Spleen (tissue), 7 donors: ENCODE data around the gene GOSR2.

Experiments used
- POLR2AphosphoS5 ChIP-seq, 3 donors: sonication (generic); formaldehyde crosslinking; IDR thresholded peaks; one replicate each; pipeline ENCODE4 v1.5.1; 2017; ENCODE audit warnings: antibody characterized with exemption in 3 of 3
- TF ChIP-seq, protein P1 (sequence below), 11 experiments: fragments of 200-600 bp in 7 of 11; fragments of 450-650 bp in 4 of 11; sonication (generic) in 4 of 11; IDR thresholded peaks in 8 of 11; conservative IDR thresholded peaks in 3 of 11; 1 replicate in 7 of 11; 2 replicates in 4 of 11; pipeline versions ENCODE4 v1.4.0 to v1.8.0; 2016 to 2021; ENCODE audit warnings: antibody characterized with exemption in 11 of 11, inconsistent platforms in 4 of 11, mild to moderate bottlenecking in 1 of 11
- donor health status: DM: no; HTN: no; CAD: no; lungs with moderate emphysema.
- donor health status: DM: no; HTN: no; CAD: no.
- donor health status: DM: no; HTN: no; CAD: no.

DNA sequence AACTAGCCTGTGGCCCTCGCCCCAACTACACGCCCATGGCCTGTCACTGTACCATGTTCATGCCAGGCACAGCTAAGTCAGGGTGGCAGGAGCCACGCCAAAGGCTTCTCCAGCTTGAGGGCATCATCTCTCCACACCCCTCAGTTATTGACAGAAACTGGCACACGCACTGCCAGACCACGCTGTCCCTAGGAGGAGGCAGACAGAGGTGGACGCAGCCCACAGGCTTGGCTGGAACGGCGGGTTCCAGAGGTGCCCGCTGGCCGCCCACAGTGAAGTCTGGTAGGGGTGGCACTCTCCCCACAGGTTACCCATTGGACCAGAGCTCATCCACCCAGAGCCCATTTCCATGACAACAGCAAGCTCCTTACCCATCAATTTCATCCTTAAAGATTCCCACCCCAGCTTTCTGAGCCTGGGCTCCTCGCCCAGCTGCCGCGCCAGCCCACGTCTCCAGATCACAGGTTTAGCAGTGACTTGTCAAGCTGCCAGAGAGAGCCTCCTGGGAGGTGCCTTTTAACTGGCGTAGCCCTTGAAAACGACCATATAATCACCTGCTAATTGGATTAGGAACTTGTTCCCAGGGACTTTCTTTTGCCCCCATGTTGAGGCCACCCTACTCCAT, 28.1 kb downstream of the GOSR2 start:
- TF ChIP-seq POLR2AphosphoS5 (IDR thresholded peaks at IDR 0.05), result peak in 2 of 3 donors; percentile 49 to 50
- TF ChIP-seq, protein P1, sequence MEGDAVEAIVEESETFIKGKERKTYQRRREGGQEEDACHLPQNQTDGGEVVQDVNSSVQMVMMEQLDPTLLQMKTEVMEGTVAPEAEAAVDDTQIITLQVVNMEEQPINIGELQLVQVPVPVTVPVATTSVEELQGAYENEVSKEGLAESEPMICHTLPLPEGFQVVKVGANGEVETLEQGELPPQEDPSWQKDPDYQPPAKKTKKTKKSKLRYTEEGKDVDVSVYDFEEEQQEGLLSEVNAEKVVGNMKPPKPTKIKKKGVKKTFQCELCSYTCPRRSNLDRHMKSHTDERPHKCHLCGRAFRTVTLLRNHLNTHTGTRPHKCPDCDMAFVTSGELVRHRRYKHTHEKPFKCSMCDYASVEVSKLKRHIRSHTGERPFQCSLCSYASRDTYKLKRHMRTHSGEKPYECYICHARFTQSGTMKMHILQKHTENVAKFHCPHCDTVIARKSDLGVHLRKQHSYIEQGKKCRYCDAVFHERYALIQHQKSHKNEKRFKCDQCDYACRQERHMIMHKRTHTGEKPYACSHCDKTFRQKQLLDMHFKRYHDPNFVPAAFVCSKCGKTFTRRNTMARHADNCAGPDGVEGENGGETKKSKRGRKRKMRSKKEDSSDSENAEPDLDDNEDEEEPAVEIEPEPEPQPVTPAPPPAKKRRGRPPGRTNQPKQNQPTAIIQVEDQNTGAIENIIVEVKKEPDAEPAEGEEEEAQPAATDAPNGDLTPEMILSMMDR (IDR thresholded peaks at IDR 0.05 in 8 of 11, conservative IDR thresholded peaks at IDR 0.05 in 3 of 11), result no peak
